Esophagus muscularis mucosa (tissue), 4 donors: ENCODE data around the gene CCL1. TPM values are rescaled to one million over a fixed set of nuclear protein-coding genes. Genes with fewer than 3 reads are reported as not detected.

ENCODE experiments used
- DNase-seq: peaks from one replicate; pipeline ENCODE4 v3.0.0-alpha.2; 2017; ENCODE audit errors: extremely low spot score
- H3K27ac ChIP-seq, 4 donors: fragments of 200-600 bp; sonication (generic); replicated peaks in 1 of 4; 1 replicate in 3 of 4; 2 replicates in 1 of 4; pipeline ENCODE4 v1.5.1; 2016 to 2019; ENCODE audit warnings: mild to moderate bottlenecking in 1 of 4
- H3K27me3 ChIP-seq, 4 donors: fragments of 200-600 bp; sonication (generic); one replicate each; pipeline versions ENCODE4 v1.5.1 to v1.6.0; 2016 to 2019
- H3K36me3 ChIP-seq, 4 donors: fragments of 200-600 bp; sonication (generic); one replicate each; pipeline ENCODE4 v1.5.1; 2016 to 2019
- H3K4me1 ChIP-seq, 4 donors: fragments of 200-600 bp; sonication (generic); one replicate each; pipeline ENCODE4 v1.5.1; 2016 to 2019
- H3K4me3 ChIP-seq, 4 donors: fragments of 200-600 bp; sonication (generic); 1 replicate in 2 of 4; 2 replicates in 2 of 4; pipeline ENCODE4 v1.5.1; 2016 to 2019; ENCODE audit warnings: mild to moderate bottlenecking in 4 of 4, moderate library complexity in 1 of 4
- H3K9me3 ChIP-seq, 4 donors: fragments of 200-600 bp; sonication (generic); 1 replicate in 3 of 4; 2 replicates in 1 of 4; pipeline ENCODE4 v1.5.1; 2016 to 2019
- CTCF ChIP-seq, 3 experiments: fragments of 200-600 bp in 2 of 3; fragments of 450-650 bp in 1 of 3; sonication (generic) in 2 of 3; IDR thresholded peaks; one replicate each; pipeline ENCODE4 v1.5.1; 2017 to 2019; ENCODE audit warnings: antibody characterized with exemption in 3 of 3, mild to moderate bottlenecking in 2 of 3, moderate library complexity in 1 of 3
- EP300 ChIP-seq: sonication (generic); formaldehyde crosslinking; IDR thresholded peaks from one replicate; pipeline ENCODE4 v1.6.1; 2017; ENCODE audit warnings: antibody characterized with exemption
- POLR2A ChIP-seq: fragments of 450-650 bp; IDR thresholded peaks from one replicate; pipeline ENCODE4 v1.6.1; 2017; ENCODE audit warnings: antibody characterized with exemption, moderate library complexity, mild to moderate bottlenecking, low read depth
- POLR2AphosphoS5 ChIP-seq, 2 donors: sonication (generic); formaldehyde crosslinking; IDR thresholded peaks; one replicate each; pipeline ENCODE4 v1.6.1; 2017; ENCODE audit warnings: antibody characterized with exemption in 2 of 2
- WGBS: methylation state at CpG from one replicate; pipeline ENCODE4 v1.1.5; 2018; 5-methylcytosine and 5-hydroxymethylcytosine counted together
- intact Hi-C: fragments of 100-400 bp; cut with DNase I; formaldehyde crosslinking; loops from one replicate; pipeline ENCODE4 v1.15.1; 2023
- total RNA-seq, 4 donors: library from RNA; depleted of rRNA; stranded (reverse); fragments of >200 nt; gene quantifications; one replicate each; pipeline versions ENCODE4 v1.1.0 to v1.2.1, GENCODE V29; 2016

The CCL1 gene
- total RNA-seq, 4 donors from 2014 or later: not detected

GRCh38 chr17:34319039-34319483, 44.0 kb downstream of the CCL1 start, which contains the start of gene CCL8:
Gene CCL8 (plus strand): TSS chr17:34319435. CDS start chr17:34319502, 67 bp downstream.
- intact Hi-C loops: no loop called here
- Histone ChIP-seq H3K9me3 (no peaks in the 10 kb centered on the region), H3K4me3 (no peak within 1 kb of the TSS), H3K4me1 (peaks cover 0 to 10% (median 5%) of the 10 kb centered on the region in 4 donors), H3K27ac (peak within 1 kb of the TSS in 2 of 4 donors; percentile 30 to 34), H3K27me3 (no peaks in the 10 kb centered on the region), H3K36me3 (no peaks in the 10 kb centered on the region)
- TF ChIP-seq POLR2A (no peak), EP300 (no peak), POLR2AphosphoS5 (IDR thresholded peaks at IDR 0.05) (no peak), CTCF (IDR thresholded peaks at IDR 0.05) (no peak)
- DNase-seq: no peak
- WGBS: 48% methylated on average over 2 of the region's 2 CpGs

- intact Hi-C loops: no loop called here
- Histone ChIP-seq H3K9me3 (no peaks in the 10 kb centered on the region), H3K4me1 (peaks cover 6 to 16% (median 11%) of the 10 kb centered on the region in 4 donors), H3K27me3 (no peaks in the 10 kb centered on the region), H3K27ac (no peak overlapping the region), H3K4me3 (no peak overlapping the region), H3K36me3 (no peaks in the 10 kb centered on the region)
- TF ChIP-seq POLR2AphosphoS5 (IDR thresholded peaks at IDR 0.05) (no peak), CTCF (IDR thresholded peaks at IDR 0.05) (no peak)
- DNase-seq: no peak
- 66% methylated on average over 3 of the region's 3 CpGs for WGBS
Observed at GRCh38 chr17:34318474-34318873, 44.6 kb downstream of the CCL1 start.

- H3K9me3 ChIP-seq: no peaks in the 10 kb centered on the region
- DNase-seq: peak; percentile 90
- peaks cover 14 to 23% (median 20%) of the 10 kb centered on the region in 4 donors for H3K4me1 ChIP-seq
- peak; percentile 19 to 43 for TF ChIP-seq POLR2AphosphoS5 (IDR thresholded peaks at IDR 0.05)
- TF ChIP-seq CTCF (IDR thresholded peaks at IDR 0.05): no peak
- intact Hi-C loops: no loop called here
- WGBS: 37% methylated on average over 4 of the region's 4 CpGs
- H3K36me3 ChIP-seq: no peaks in the 10 kb centered on the region
- H3K4me3 ChIP-seq: no peak overlapping the region
- H3K27ac ChIP-seq: peak overlapping the region; percentile 47 to 69 (median 52)
- peaks cover 0 to 4% (median 0%) of the 10 kb centered on the region in 4 donors for H3K27me3 ChIP-seq
Observed at GRCh38 chr17:34314279-34314678, 48.8 kb downstream of the CCL1 start.

- TF ChIP-seq POLR2AphosphoS5 (IDR thresholded peaks at IDR 0.05) (peak in 1 of 2 donors; percentile 51), EP300 (no peak)
- 83% methylated on average over 4 of the region's 4 CpGs for WGBS
- peak; percentile 78 for DNase-seq
- peak overlapping the region; percentile 62 to 69 (median 66) for H3K27ac ChIP-seq
- no peaks in the 10 kb centered on the region for H3K36me3 ChIP-seq
- no peak overlapping the region for H3K4me3 ChIP-seq
- intact Hi-C loops: no loop called here
- H3K27me3 ChIP-seq: peaks cover 0 to 4% (median 0%) of the 10 kb centered on the region in 4 donors
- no peaks in the 10 kb centered on the region for H3K9me3 ChIP-seq
- H3K4me1 ChIP-seq: peaks cover 11 to 23% (median 20%) of the 10 kb centered on the region in 4 donors
Observed at GRCh38 chr17:34313164-34313563, 49.9 kb downstream of the CCL1 start.

- Histone ChIP-seq H3K4me3 (no peak overlapping the region), H3K9me3 (no peaks in the 10 kb centered on the region), H3K27ac (peak overlapping the region; percentile 62 to 69 (median 66)), H3K4me1 (peaks cover 17 to 33% (median 29%) of the 10 kb centered on the region in 4 donors), H3K27me3 (peaks cover 0 to 4% (median 0%) of the 10 kb centered on the region in 4 donors), H3K36me3 (no peaks in the 10 kb centered on the region)
- intact Hi-C loops: no loop called here
- TF ChIP-seq EP300 (no peak), CTCF (IDR thresholded peaks at IDR 0.05) (no peak), POLR2A (no peak), POLR2AphosphoS5 (IDR thresholded peaks at IDR 0.05) (peak in 1 of 2 donors; percentile 65)
- WGBS: 27% methylated on average over 5 of the region's 5 CpGs
- no peak for DNase-seq
Observed at GRCh38 chr17:34312080-34312479, 51.0 kb downstream of the CCL1 start.
